Lower leg skin (tissue), 3 donors: ENCODE data around the gene DCAF8.

Experiments used
- POLR2A ChIP-seq, 2 donors: fragments of 450-650 bp; IDR thresholded peaks; one replicate each; pipeline ENCODE4 v1.6.1; 2016 to 2017; ENCODE audit warnings: antibody characterized with exemption in 2 of 2, mild to moderate bottlenecking in 1 of 2, moderate library complexity in 1 of 2
- TF ChIP-seq, protein P1 (sequence below), 3 donors: fragments of 450-650 bp; IDR thresholded peaks; one replicate each; pipeline ENCODE4 v1.5.1; 2016; ENCODE audit warnings: antibody characterized with exemption in 3 of 3, mild to moderate bottlenecking in 3 of 3, moderate library complexity in 2 of 3

DNA sequence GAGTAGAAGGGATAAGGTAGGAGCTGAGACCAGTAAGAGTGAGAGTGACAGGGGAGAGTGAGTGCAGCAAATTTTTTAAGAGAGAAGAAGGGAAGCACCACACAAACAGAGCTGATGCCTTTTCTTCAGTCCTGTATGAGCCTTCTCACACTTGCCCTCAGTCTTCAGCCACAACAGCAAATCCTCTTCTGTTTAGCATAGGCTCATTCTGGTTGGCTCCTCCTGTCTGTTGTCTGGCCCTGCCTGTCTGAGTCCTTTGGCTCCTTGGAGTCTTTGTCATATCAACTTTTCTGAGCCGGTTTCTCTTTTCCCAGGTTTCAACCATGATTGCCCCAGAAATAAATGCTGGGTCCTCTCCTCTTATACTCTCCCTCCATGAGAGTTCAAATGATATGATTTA lies 84.7 kb downstream of the DCAF8 start:
- TF ChIP-seq, protein P1, sequence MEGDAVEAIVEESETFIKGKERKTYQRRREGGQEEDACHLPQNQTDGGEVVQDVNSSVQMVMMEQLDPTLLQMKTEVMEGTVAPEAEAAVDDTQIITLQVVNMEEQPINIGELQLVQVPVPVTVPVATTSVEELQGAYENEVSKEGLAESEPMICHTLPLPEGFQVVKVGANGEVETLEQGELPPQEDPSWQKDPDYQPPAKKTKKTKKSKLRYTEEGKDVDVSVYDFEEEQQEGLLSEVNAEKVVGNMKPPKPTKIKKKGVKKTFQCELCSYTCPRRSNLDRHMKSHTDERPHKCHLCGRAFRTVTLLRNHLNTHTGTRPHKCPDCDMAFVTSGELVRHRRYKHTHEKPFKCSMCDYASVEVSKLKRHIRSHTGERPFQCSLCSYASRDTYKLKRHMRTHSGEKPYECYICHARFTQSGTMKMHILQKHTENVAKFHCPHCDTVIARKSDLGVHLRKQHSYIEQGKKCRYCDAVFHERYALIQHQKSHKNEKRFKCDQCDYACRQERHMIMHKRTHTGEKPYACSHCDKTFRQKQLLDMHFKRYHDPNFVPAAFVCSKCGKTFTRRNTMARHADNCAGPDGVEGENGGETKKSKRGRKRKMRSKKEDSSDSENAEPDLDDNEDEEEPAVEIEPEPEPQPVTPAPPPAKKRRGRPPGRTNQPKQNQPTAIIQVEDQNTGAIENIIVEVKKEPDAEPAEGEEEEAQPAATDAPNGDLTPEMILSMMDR (IDR thresholded peaks at IDR 0.05), result no peak
- TF ChIP-seq POLR2A (IDR thresholded peaks at IDR 0.05), result no peak
